Measurements from ENCODE around the gene LRBA.

GRCh38 chr4:150624055-150624454 is 391.0 kb downstream of the LRBA start:
- TF ChIP-seq CTCF (IDR thresholded peaks at IDR 0.05) (no peak), POLR2A (IDR thresholded peaks at IDR 0.05) (no peak), EP300 (IDR thresholded peaks at IDR 0.05) (no peak)

All from ovary (tissue), 3 donors.